Activated CD4-positive, alpha-beta T cell treated with anti-CD3 and anti-CD28 coated beads, Interleukin-2, amount 50 U/mL, for 4 hours (primary cell): Measurements from ENCODE around the gene UBQLNL.

Experiments
- DNase-seq, 2 experiments: peaks; one replicate each; pipeline ENCODE4 v3.0.0-alpha.2; 2020

Gene UBQLNL, protein sequence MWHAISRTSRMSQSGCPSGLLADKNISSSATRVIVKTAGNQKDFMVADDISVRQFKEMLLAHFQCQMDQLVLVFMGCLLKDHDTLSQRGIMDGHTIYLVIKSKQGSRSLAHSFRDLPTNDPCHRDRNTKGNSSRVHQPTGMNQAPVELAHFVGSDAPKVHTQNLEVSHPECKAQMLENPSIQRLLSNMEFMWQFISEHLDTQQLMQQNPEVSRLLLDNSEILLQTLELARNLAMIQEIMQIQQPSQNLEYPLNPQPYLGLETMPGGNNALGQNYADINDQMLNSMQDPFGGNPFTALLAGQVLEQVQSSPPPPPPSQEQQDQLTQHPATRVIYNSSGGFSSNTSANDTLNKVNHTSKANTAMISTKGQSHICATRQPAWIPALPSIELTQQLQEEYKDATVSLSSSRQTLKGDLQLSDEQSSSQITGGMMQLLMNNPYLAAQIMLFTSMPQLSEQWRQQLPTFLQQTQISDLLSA

DNA sequence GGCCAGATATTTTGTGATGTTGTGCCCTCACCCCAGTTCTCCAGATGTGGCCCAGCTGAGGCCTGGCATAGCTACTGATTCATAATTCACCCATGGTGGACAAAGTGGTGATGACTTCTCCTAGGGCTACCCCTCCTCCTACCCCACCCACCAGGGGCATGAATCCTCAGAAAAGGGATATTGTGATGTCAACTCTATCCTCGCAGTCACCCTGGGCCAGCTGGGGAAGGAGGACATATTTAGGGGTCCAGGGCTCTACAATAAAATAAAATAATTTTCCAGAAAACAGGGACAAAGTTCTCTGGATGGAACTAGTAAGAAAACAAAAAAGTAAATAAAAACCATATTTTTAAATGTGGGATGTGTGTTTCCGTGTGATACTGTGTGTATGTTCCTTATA, at the start of gene UBQLNL:
TSS of gene UBQLNL (minus strand) at position 101 of the 400 bp plus-strand sequence. CDS start 258 bp downstream, outside the sequence.
- no peak for DNase-seq

DNA sequence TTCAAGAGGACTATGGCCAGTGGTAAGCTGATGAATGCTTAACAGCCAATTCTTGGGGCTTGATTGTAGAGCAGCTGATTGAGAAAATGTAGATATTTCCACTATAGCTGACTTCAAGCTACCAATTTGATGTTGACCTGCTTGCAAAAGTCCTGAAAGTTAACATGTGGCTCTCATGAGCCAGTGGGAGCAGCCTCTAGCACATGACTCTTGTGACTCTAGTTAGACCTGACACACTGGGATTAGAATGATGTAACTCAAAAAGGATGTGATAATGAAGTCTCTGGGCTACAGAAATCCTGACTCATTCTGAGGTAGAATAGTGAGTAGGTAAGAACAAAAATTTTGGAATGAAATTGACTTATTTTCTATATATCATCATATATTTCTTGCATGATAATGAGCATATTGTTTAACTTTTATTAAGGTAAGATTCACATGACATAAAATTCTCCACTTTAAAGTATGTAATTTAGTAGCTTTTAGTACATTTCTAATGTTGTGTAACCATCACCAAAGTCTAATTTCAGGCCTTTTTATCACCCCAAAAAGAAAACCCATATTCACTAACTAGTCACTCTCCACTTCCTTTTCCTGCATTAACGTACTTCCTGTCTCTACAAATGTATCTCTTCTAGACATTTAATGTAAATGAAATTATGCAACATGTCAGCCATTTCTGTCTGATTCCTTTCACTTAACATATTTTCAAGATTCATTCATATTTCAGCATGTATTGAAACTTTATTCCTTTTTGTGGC, 47.9 kb upstream of the UBQLNL start:
- no peak for DNase-seq

DNA sequence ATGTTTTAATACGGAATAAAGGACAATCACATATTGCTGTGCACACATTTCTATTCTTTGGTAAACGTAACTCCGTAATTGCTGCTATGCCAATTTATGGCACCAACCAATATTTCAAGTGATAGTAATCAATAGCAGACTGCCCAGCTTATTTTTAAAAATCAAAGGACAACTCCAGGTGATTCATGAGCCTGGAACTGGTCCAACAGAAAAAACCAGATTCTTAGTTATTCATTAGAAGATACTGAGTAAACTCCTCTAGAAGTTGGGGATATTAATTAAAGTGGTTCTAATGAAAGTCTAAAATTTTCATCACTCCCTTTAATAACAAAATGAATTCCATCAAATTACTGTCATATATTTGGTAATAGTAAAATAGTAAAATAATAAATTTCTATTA, 41.3 kb upstream of the UBQLNL start:
- DNase-seq = no peak

DNA sequence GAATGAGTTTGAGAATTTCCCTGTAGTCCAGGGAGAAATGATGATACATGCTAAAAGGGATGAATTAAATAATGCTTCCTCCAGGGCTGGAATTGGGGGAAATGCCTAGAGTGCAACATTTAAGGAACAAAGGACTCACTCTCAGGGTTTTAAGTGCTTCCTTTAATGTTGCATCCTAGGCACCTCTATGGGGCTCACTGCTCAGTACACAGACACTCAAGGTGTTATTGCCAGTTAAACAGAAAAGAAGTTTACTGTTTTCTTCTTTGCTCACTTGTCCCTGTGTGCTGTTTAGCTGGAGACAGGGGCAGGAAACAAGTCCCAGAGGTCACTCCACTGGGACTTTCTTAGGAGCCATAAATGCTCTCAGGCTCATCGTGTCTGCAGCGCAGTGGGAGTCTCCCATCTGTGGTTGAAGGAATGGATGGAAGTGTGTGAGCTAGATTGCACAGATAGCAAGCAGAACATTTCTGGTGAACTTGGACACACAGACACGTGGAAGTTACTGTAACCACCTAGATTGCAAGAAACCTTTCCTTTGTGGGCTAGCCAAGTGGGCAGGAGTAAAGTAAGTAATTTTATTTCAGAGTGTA, 40.2 kb upstream of the UBQLNL start:
- DNase-seq = no peak

DNA sequence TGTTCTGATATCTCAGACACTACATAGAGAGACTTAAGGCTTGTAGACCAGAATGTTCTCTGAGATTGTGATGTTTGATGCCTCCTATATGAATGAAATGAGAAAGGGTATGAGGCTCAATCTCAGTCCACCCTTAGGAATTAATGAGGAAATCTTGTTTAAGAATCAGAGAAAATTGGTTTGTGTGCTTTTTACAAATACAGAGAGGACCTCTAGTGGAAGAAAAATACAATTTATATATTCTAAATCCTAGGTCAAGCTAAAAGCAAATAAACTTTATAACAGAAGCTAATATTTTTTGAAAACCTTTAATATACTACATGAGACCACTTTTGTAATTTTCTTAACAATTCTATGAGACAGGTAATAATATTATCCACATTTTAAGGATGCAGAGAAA, 36.8 kb upstream of the UBQLNL start:
- no peak for DNase-seq

DNA sequence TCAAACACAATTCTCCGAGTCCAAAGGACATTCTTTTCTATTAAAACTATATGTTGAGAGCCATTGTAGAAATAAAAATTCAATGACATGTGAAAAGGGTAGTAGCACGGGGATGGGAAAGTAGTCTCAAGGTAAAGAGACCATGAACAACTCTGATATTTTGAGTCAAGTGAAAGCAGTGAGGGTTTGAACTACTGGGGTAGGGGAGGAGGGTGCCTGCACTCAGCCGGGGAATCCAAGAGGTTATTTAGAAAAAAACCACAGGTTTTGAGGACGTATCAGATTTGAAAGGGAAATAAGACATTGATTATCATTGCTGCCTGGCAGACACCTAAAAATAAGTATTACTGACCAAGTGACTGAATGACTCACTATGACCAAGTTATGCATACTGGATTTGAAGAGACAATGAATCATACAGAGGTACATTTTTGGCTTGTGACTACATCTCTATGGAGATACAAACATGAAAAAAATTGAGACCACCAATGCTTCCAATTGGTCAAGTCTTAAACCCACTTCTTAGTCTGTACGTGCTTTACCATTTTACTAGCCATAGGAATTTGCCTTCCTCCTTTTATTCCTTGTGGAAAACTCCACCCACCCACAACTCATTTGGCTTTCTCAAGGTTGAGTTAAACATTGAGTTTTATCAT, 34.1 kb upstream of the UBQLNL start:
- no peak for DNase-seq

DNA sequence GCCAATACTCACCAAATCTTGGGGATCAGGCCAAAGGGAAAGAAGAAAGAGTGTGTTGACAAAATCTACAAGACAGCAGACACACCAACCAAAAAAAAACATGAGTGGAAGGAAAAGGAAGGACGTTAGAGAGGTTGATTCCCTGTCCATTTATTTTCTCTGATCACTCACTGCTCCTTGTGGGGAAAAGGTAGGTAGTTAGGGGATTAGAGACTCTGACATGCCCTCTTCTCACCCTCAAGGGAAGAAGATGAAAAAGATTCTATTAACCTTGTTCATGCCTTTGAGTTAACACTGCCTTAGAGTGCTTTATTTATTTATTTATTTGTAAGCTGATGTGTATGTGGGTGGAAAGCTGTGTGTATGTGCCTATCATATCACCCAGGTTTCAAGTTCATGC, 31.9 kb upstream of the UBQLNL start, which contains the start of gene OR52H1:
TSS of gene OR52H1 (minus strand) at position 101 of the 400 bp plus-strand sequence. CDS start 3,035 bp downstream, outside the sequence.
- DNase-seq = no peak

DNA sequence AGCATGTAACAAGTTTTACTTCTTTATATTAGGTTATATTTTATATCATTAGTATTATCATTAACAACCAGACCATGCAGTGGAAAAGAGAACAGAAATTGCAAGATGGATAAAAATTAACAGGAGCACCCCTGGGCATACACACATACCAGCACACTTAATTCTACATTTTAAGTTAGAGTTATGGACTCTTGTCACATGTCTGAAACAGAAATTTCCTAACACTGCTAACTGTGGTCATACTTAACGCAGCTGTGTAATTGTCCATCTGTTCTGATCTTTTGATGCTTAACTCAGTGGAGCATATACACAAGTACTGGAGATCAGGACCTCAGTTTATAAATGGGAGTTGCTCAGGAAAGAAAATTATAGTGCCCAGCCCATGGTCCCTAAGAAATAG, 31.5 kb upstream of the UBQLNL start:
- no peak for DNase-seq

DNA sequence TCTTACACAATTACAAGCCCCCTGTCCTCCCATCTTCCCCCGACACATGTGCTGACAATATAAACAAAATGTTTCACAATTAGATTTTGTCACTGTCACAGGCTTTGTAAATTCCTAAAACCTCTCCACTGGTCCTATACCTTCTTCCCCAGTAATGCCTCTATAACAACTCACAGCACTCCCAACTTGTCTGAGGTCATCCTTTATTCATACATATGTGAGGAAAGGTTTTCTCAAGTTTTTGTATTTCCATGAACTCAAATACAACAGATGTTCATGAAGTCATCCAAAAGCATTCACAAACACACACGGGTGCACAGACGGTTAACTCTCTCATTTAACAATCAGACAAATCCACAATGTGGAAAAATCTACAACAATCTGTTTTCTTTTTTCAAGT, 30.0 kb upstream of the UBQLNL start:
- DNase-seq = no peak

DNA sequence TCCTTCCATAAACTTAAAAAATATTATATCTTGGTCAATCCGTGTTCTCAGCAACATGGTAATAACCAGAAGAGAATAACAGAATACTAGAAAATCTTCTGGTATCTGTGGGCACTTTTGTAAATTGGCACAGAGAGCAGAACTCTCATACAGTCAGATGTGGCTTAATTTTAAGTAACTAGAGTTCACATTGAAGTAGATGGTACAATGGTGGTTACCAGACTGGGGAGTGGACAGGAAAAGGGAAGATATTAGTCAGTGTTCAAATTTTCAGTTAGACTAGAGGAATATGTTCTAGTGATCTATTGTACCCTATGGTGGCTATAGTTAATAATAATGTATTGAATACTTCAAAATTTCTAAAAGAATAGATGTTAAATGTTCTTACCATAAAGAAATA, 24.9 kb upstream of the UBQLNL start:
- DNase-seq = no peak

DNA sequence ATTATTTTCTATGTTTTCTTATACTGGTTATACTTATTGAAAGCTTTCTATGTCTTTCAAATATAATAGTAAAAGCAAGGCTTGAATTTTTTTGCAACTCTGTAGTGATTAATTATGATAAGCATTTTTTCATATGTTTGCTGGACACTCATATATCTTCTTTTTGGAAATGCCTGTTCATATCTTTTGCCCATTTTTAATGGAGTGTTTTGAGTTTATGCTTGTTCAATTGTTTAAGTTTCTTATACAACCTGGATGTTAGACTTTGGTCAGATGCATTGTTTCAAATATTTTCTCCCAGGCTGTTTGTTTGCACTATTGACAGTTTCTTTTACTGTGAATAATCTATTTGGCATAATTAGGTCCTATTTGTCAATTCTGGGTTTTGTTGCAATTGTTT, 20.0 kb upstream of the UBQLNL start:
- no peak for DNase-seq

DNA sequence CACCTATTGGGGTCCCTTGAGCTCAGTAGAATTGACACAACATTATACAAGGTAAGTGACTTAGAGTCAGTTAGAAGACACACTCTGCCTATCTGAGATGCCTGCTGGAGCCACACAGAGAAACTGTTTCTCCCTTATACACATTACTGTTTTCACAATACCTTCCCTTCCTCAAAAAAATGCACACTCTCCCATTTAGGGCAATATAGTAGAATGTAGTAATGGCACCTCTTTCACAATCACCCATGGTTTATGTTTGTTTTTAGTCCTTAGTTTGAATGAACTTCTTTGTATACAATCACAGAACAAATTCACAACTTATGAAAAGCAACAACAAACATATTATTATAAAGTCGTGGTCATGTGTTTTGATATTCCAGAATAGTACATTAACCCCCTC, 17.5 kb upstream of the UBQLNL start:
- DNase-seq = no peak

DNA sequence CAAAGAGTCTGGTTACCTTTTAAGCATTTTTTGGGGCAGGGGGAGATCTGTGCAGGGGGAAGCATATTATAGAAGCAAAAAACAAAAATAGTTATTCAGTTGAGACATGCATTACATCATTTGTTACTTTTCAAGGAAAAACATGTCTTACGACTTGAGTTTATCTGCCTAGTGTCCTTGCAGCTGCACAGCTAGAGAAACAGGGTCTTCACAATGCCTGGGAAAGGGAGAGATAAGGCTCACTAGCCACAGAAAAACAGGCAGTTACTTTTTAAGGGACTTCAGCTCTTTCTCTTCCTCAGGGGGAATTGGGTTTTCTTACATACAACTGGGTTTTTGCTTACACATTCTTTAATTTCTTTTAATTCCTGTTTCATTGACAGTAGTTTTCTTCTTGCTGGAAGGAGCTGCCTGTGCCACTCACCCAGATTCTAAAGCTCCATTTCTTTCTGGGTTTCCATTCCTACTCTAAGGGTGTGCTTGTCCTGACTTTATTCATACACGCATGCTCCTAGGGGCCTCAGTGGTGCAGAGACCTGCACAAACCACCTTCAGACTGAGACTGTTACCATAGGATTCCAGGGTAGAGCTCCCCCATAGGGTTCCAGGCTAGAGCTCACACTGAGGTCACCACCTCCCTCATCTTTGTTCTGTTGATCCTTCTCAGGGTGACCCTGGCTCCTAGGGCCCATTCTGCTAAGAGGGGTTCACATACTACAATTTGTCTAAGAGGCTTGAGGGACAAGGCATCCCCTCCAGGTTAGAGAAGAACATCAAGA, 14.7 kb upstream of the UBQLNL start:
- DNase-seq = no peak

DNA sequence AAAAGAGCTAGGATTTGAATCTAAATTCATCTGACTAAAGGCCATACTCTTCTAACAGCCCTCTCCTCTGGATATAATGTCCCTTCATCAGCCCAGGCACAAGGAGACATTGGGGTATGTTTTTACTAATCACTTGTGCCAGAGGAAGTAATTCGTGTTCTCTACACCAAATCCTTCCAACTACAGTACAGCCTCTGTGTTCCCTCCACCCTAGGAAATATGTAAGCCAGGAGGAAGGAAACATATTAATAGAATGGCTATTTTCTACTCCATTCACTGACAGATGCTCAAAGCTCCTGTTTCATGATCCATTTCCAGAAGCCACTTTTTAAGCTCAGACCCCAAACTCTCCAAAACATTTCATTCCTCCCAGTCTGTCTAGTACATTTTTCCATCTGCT, 12.0 kb upstream of the UBQLNL start:
- no peak for DNase-seq

DNA sequence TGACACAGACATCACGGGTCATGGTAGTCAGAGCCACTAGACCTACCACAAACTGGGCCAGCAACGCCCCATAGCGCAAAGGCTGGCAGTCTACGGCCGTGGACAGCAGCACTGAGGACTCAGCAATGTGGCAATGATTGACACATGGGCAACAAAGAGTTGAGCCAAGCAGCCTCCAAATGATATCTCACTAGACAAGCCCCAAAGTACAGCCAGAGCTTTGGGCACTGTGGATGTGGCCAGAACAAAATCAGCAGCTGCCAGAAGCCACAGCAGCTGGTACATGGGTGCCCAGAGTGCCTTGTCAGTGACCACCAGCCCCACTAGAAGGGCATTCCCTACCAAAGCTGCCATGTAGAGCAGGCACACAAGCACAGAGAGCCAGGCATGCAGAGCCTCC, 11.2 kb upstream of the UBQLNL start:
- no peak for DNase-seq

DNA sequence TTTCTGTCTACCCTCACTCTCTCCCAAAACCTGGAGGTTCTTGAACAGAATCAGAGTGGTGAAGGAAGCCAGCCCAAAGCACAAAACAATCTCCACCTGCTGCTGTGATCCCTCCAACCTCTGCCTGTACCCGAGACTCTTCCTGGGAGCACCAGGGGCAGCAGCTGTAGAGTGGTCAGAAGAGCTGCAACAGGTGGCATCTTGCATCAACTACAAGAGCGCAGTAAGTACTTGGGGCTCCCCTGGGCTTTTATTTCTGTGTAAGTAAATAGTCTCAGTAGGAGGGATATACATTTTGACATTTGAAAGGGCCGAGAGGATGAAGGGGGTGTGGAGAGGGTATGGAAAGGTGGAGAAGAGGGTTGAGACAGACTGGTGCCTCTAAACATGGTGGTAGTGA, 8.3 kb upstream of the UBQLNL start:
- no peak for DNase-seq

DNA sequence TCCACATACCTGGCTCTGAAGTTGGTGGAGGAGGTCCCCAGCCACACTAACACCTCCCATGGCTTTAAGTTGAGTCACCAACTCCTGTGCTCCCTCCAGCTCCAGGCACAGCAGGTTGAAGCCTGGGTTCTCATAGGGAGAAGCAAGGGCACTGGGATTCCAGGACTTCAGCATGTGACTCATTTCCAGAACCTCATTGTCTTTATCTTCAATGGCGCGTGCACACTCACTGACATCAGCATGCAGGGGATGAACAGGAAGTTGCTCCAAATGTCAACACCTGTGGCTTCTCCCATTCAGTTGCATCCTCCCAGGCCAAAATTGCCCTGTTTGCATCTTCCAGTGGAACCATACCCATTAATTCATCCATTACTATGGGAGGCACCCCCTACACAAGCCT, 5.8 kb upstream of the UBQLNL start:
- no peak for DNase-seq

DNA sequence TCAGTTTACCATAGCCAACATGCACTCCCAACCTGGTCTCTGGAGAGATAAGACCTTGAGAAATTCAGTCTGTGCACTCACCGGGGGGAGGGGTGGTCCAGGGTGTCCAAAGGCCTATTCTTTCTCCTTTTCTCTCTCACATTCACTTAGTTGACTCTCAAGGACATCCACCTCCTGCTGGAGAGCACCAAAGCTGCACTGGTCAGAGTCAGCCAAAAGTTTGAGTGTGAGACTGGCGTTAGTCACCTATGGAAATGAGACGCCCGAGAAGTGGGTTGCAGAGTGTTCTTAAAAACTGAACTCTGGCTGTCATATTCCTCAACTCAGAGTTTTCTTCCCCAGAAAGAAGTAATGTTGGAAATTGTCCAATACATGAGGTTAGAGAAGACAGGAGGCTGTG, 5.0 kb upstream of the UBQLNL start:
- DNase-seq = no peak

DNA sequence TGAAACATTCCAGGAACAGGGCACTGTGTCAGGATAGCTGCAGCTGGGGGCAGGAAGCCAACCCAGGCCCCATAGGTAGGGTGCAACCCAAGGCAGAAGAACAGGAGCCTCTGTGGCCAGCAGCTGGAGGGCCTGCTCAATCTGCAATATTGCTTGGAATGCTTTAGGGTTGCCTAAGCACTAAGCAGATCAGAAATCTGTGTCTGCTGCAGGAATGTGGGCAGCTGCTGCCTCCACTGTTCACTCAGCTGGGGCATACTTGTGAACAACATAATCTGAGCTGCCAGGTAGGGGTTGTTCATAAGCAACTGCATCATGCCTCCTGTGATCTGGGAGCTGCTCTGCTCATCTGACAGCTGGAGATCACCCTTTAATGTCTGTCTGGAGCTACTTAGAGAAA, 1.7 kb downstream of the UBQLNL start:
- DNase-seq = no peak

DNA sequence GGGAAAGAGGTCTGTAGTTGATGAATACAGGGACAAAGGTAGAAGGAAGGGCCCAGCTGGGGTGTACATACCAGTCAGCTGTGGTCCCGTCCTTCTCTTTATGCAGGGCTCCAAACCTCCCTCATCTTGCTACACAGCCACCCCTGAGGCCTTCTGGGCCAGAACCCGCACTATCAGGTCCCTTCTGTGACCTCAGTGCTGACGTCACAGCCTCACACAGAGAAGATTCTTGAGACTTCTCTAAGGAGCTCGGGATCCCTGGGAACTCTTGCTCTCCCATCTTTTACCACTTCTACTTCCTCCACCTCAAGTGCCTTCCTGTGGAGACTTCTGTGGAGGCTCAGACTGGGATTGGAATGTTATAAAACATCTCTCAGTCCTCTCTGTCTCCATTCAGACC, 6.7 kb downstream of the UBQLNL start, which contains the start of gene UBQLN3:
TSS of gene UBQLN3 (minus strand) at position 155 of the 400 bp plus-strand sequence. CDS start 399 bp downstream, outside the sequence.
- no peak for DNase-seq

DNA sequence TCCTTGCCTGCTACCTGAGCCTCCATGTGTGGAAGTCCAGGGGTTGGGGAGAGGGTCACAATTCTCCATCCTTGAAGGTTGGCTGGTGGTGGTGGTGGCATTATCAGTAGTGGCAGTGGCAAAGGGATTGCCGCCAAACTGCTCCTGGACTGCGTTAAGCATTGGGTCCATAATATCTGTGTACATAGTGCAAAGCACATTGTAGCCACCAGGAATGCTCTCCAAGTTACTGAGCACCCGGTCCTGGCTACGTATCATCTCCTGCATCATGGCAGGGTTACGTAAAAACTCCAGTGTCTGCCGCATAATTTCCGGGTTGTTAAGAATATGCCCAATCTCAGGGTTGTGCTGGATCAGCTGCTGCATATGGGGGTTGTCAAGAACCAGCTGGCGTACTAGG, 7.9 kb downstream of the UBQLNL start:
- DNase-seq = no peak

DNA sequence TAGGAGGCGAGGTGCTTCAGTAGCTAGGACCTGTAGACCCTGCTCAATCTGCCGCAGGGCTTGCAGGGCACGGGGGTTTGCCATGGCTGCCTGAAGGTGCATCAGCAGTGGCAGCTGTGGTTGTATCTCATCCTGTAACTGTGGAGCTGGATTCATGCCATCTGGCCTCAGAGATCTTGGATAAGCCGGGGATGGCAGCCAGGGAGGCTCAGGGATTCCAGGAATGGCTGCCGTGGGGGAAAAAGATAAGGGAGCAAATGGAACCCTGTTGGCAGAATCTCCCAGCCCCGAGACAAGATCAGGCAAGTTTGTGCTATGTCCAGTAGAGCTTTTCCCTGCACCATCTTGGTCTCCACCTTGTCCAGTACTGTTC, 8.6 kb downstream of the UBQLNL start:
- no peak for DNase-seq
